Pulmonary artery endothelial cell (primary cell): ENCODE results near the gene ABHD4. TPM values are rescaled to one million over a fixed set of nuclear protein-coding genes. Genes with fewer than 3 reads are reported as not detected.
A peak's percentile ranks its signal among the peaks of the same experiment; 100 is the strongest.
"Not testable (repeated sequence)": the region's sequence is repeated elsewhere in the genome, so short reads cannot be mapped to it uniquely, and the experiment has no call there.

Experiments used
- DNase-seq: peaks from one replicate; pipeline ENCODE4 v3.0.0-alpha.2; 2011; ENCODE audit warnings: low read depth, low spot score
- total RNA-seq: library from RNA; depleted of rRNA; stranded (reverse); fragments of >200 nt; gene quantifications from 2 replicates; pipeline ENCODE4 v1.2.3, GENCODE V29; 2014

Gene ABHD4
- total RNA-seq, 1 donor from 2014 or later, result 6.7 TPM

GRCh38 chr14:22627506-22628263 is 29.6 kb downstream of the ABHD4 start:
- no peak for DNase-seq

- no peak for DNase-seq
These were observed 31.3 kb downstream of the ABHD4 start for GRCh38 chr14:22629361-22629760.

GRCh38 chr14:22630066-22630465 is 32.0 kb downstream of the ABHD4 start:
- no peak for DNase-seq

- no peak for DNase-seq
These were observed 32.4 kb downstream of the ABHD4 start for GRCh38 chr14:22630486-22630885.

GRCh38 chr14:22634233-22634900 is 36.3 kb downstream of the ABHD4 start:
- DNase-seq, result no peak

- not testable (repeated sequence) for DNase-seq
These were observed 37.9 kb downstream of the ABHD4 start for GRCh38 chr14:22635980-22636379.

- DNase-seq, result no peak
These were observed 42.1 kb downstream of the ABHD4 start for GRCh38 chr14:22640192-22640591.

GRCh38 chr14:22641846-22642245 is 43.7 kb downstream of the ABHD4 start:
- no peak for DNase-seq

- DNase-seq, result no peak
These were observed 46.2 kb downstream of the ABHD4 start, which contains the start of gene OR6J1 for GRCh38 chr14:22644305-22644635. OR6J1 (minus strand) TSS chr14:22644352; CDS start chr14:22634811, 9,541 bp downstream.

- no peak for DNase-seq
These were observed 48.6 kb downstream of the ABHD4 start for GRCh38 chr14:22646570-22647254.

GRCh38 chr14:22648506-22648905 is 50.4 kb downstream of the ABHD4 start:
- DNase-seq, result no peak

GRCh38 chr14:22650046-22650739 is 52.1 kb downstream of the ABHD4 start:
- DNase-seq, result no peak

GRCh38 chr14:22650960-22651521 is 52.9 kb downstream of the ABHD4 start:
- DNase-seq, result no peak

- DNase-seq, result no peak
These were observed 53.5 kb downstream of the ABHD4 start for GRCh38 chr14:22651586-22651985.

- peak; percentile 36 for DNase-seq
These were observed 55.0 kb downstream of the ABHD4 start for GRCh38 chr14:22653012-22653621.

GRCh38 chr14:22656226-22656625 is 58.1 kb downstream of the ABHD4 start:
- no peak for DNase-seq

- DNase-seq, result no peak
These were observed 59.0 kb downstream of the ABHD4 start for GRCh38 chr14:22656945-22657731.

GRCh38 chr14:22657861-22658260 is 59.8 kb downstream of the ABHD4 start:
- DNase-seq, result peak; percentile 44

GRCh38 chr14:22658946-22659345 is 60.8 kb downstream of the ABHD4 start:
- DNase-seq, result peak; percentile 15

GRCh38 chr14:22660654-22661053 is 62.6 kb downstream of the ABHD4 start:
- no peak for DNase-seq
